ENCODE measurements around the gene ACP4.

Gene ACP4

DNA sequence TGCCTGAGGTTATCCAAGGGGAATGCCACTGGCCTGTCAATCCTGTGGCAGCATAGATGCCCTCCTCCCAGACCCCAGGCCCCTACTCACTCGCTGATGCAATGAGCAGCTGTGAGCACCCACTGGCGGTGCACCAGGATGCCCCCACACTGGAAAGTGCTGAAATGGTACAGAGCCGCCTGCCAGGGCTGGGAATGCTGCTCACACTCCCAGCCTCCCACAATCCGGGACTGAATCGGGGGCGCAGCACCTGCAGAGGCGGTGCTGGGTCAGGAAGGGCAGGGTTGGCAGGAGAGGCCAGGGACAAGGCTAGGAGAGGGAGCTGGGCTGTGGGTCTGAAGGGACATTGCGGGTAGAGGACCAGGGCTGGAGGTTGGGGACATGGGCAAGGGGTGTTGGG, 31.4 kb downstream of the ACP4 start:
- H3K4me1 ChIP-seq (ENCODE audit: control insufficient read depth, insufficient read depth, low read length), result peaks cover 4% of the 10 kb centered on the region; the same call in 1 of the 2 replicates
- H3K27me3 ChIP-seq (ENCODE audit: control insufficient read depth, insufficient read depth, low read length), result no peaks in the 10 kb centered on the region
- H3K4me3 ChIP-seq (ENCODE audit: low read length), result no peak overlapping the region
- H3K27ac ChIP-seq (ENCODE audit: low read length), result no peak overlapping the region
- H3K36me3 ChIP-seq (ENCODE audit: control insufficient read depth, insufficient read depth, low read length), result no peaks in the 10 kb centered on the region
- no peaks in the 10 kb centered on the region for H3K9me3 ChIP-seq (ENCODE audit: control insufficient read depth, insufficient read depth, low read length)
- WGBS (ENCODE audit: insufficient coverage, insufficient read length), result no CpG with 5 or more reads among the region's 8 CpGs
- DNase-seq (ENCODE audit: low read depth, low spot score), result no peak

DNA sequence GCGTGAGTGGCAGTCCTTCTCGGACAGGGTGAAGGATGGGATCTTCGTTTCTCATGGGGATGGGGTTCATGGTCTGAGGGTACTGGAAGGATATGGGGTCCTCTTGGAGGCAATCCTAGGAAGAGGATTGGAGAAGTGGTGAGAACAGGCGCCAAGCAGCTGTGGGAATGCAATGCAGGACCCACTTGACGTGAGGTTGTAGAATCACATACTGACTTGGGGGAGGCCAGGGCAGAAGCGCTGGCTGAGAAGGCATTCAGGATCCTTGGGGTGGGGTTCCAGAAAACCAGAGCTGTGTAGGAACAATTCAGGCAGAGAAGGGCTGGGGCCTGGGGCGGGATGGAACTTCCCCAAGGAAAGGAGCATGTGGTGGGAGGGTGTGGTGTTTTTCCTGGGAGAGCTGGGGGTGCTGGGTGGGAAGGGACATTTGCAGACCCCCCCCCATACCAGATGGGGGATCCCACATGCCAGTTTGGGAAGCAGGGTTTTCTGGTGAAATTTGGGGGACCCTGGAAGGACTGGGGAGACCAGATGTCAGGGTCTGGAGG, 32.5 kb downstream of the ACP4 start:
- Histone ChIP-seq H3K36me3 (ENCODE audit: control insufficient read depth, insufficient read depth, low read length) (no peaks in the 10 kb centered on the region), H3K27ac (ENCODE audit: low read length) (no peak overlapping the region), H3K27me3 (ENCODE audit: control insufficient read depth, insufficient read depth, low read length) (no peaks in the 10 kb centered on the region), H3K9me3 (ENCODE audit: control insufficient read depth, insufficient read depth, low read length) (no peaks in the 10 kb centered on the region), H3K4me1 (ENCODE audit: control insufficient read depth, insufficient read depth, low read length) (peaks cover 4% of the 10 kb centered on the region; the same call in 1 of the 2 replicates), H3K4me3 (ENCODE audit: low read length) (no peak overlapping the region)
- no CpG with 5 or more reads among the region's 7 CpGs for WGBS (ENCODE audit: insufficient coverage, insufficient read length)
- DNase-seq (ENCODE audit: low read depth, low spot score), result no peak

DNA sequence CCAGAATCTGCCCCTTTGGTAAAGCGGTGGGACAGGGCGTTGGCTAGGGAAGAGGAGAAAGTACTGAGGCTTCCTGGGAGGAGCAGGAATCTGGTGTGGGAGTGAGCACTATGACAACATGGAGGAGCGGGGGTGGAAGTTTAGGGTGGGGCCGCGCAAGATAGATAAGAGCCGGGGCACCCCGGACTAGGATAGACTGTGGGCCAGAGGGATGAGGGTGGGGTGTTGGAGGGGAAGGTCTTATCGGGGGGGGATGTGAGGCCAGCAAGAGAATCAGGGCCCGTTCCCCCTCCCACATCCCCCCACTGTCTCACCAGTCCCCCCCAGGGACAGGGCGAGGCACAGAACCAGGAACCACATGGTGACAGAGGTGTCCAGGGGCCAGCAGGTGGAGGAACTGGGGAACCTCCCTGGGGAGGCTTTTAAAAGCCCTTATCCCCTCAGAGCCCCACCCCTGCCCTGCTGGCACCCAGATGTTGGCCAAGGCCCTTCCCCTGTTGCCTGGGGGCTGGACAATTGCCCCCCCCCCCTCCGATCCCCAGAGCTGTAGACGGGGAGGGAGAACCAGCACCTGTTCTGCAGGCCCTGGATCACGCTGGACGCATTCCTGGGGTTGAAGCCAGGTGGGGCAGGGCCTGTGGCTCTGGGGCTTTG, 33.3 kb downstream of the ACP4 start, which contains the start of gene KLK1:
KLK1 (minus strand) TSS at position 399 of the 654 bp plus-strand sequence; CDS start at position 360, 39 bp downstream.
- no peak within 1 kb of the TSS for H3K27ac ChIP-seq (ENCODE audit: low read length)
- DNase-seq (ENCODE audit: low read depth, low spot score), result no peak
- no CpG with 5 or more reads among the region's 14 CpGs for WGBS (ENCODE audit: insufficient coverage, insufficient read length)
- H3K27me3 ChIP-seq (ENCODE audit: control insufficient read depth, insufficient read depth, low read length), result no peaks in the 10 kb centered on the region
- H3K36me3 ChIP-seq (ENCODE audit: control insufficient read depth, insufficient read depth, low read length), result no peaks in the 10 kb centered on the region
- H3K4me1 ChIP-seq (ENCODE audit: control insufficient read depth, insufficient read depth, low read length), result peaks cover 4% of the 10 kb centered on the region; the same call in 1 of the 2 replicates
- no peaks in the 10 kb centered on the region for H3K9me3 ChIP-seq (ENCODE audit: control insufficient read depth, insufficient read depth, low read length)
- H3K4me3 ChIP-seq (ENCODE audit: low read length), result no peak within 1 kb of the TSS

DNA sequence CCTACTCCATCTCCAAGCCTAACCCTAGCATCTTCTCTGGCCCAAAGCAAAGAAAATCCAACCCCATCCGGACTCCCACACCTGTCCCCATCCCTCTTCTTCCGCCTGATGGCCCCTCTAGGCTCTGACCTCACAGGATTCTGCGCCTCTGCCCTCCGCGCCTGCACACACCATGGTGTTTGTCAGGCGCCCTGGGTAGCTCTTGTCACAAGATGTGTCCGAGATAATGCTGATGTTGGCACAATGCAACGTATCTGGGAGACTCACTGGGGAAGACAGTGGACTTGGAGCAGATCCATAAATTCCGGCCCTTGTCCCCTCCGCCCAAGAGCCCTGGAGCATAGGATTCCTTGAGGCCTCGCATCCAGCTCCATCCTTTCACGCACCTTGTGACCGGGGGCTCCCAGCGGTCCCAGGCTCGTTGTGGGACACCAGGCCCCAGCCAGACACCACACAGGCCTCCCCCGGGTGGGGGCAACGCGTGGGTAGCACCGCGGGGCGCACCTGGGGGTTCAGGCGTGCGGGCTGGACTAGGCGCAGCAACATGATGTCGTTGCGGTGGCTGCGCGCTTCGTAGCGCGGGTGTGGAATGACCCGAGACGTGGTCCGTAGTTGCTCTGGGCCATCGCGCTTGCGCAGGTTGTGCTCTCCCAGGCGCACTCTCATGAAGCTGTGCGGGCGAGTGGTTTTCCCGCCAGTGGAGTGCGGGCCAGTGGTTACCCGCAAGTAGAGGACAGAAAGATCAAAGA, 36.5 kb downstream of the ACP4 start:
- H3K9me3 ChIP-seq (ENCODE audit: control insufficient read depth, insufficient read depth, low read length), result no peaks in the 10 kb centered on the region
- no peaks in the 10 kb centered on the region for H3K36me3 ChIP-seq (ENCODE audit: control insufficient read depth, insufficient read depth, low read length)
- no peaks in the 10 kb centered on the region for H3K27me3 ChIP-seq (ENCODE audit: control insufficient read depth, insufficient read depth, low read length)
- H3K27ac ChIP-seq (ENCODE audit: low read length), result no peak overlapping the region
- H3K4me1 ChIP-seq (ENCODE audit: control insufficient read depth, insufficient read depth, low read length), result no peaks in the 10 kb centered on the region; the same call in 1 of the 2 replicates
- no peak for DNase-seq (ENCODE audit: low read depth, low spot score)
- no CpG with 5 or more reads among the region's 43 CpGs for WGBS (ENCODE audit: insufficient coverage, insufficient read length)
- no peak overlapping the region for H3K4me3 ChIP-seq (ENCODE audit: low read length)

DNA sequence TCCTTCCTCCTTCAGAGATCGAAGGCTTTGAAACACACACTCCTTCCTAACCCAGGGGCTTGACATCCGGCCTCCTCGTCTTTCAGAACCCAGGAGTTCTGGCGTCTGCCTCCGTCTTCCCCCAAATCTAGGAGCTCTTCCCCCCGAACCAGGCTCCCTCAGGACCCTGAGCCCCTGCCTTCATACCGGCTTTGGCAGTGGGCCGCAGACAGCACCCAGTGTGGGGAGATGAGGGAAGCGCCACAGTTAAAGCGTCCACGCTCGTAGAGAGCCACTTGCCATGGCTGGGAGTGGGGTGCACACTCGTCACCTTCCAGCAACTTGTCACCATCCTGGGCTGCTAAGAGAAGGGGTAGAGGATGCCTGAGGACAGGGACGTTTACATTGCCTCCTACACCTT, 37.3 kb downstream of the ACP4 start:
- no peaks in the 10 kb centered on the region for H3K9me3 ChIP-seq (ENCODE audit: control insufficient read depth, insufficient read depth, low read length)
- no peaks in the 10 kb centered on the region for H3K36me3 ChIP-seq (ENCODE audit: control insufficient read depth, insufficient read depth, low read length)
- no CpG with 5 or more reads among the region's 14 CpGs for WGBS (ENCODE audit: insufficient coverage, insufficient read length)
- DNase-seq (ENCODE audit: low read depth, low spot score), result no peak
- no peak overlapping the region for H3K27ac ChIP-seq (ENCODE audit: low read length)
- no peak overlapping the region for H3K4me3 ChIP-seq (ENCODE audit: low read length)
- H3K27me3 ChIP-seq (ENCODE audit: control insufficient read depth, insufficient read depth, low read length), result no peaks in the 10 kb centered on the region
- no peaks in the 10 kb centered on the region for H3K4me1 ChIP-seq (ENCODE audit: control insufficient read depth, insufficient read depth, low read length)

DNA sequence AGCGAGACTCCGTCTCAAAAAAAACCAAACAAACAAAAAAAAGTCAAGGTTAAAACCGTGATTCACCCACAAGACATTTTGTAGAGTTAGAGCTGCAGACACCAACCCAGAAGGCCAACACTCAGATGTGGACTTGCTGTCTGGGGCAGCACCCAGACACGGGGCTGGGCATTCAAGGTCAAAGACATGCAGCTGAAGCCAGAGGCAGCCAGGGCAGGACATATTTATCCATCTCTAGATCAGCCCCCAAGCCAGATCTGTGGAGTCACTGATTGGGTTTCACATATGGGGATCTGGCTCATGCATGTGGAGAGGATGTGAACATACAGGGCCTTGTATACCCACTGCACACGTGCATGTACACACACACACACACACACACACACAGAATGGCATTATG, 39.6 kb downstream of the ACP4 start:
- Histone ChIP-seq H3K36me3 (ENCODE audit: control insufficient read depth, insufficient read depth, low read length) (no peaks in the 10 kb centered on the region), H3K9me3 (ENCODE audit: control insufficient read depth, insufficient read depth, low read length) (no peaks in the 10 kb centered on the region), H3K4me1 (ENCODE audit: control insufficient read depth, insufficient read depth, low read length) (no peaks in the 10 kb centered on the region), H3K4me3 (ENCODE audit: low read length) (no peak overlapping the region), H3K27me3 (ENCODE audit: control insufficient read depth, insufficient read depth, low read length) (no peaks in the 10 kb centered on the region), H3K27ac (ENCODE audit: low read length) (no peak overlapping the region)
- no peak for DNase-seq (ENCODE audit: low read depth, low spot score)
- WGBS (ENCODE audit: insufficient coverage, insufficient read length), result no CpG with 5 or more reads among the region's 5 CpGs

DNA sequence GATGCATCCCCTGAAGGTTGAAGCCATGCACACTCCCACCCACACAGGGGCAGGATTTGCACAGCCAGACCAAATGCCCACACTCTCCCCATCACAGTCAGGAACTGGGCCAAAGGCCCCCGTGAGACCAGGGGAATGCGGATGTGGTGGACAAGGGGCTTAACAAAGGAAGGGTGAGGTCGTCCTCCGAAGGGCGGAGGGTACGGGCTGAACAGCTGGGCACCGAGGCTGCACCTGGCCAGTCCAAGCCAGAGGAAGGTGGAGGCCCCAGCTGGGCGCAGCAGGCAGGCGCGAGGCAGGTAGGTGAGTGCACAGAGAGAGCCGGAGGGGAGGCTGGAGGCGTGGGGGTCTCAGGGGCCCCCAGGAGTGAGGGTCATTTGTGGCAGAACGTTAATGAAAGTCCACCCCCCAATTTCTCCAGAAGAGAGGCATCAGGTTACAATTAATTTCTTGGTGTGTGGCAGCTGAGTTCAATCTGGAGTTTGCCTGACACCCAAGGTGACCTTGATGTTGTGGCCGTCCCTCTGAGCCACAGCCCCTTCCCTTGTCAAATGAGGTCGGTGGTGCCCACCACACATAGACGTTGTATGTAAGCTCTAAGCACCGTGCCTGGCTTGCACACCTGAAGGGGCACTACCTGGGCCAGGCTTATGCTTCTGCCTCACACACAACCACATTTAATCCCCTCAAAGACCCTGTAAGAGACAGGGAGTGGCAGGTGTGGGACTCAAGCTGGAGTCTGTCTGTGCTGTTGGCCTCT, 40.2 kb downstream of the ACP4 start:
- DNase-seq (ENCODE audit: low read depth, low spot score), result no peak
- no CpG with 5 or more reads among the region's 17 CpGs for WGBS (ENCODE audit: insufficient coverage, insufficient read length)
- Histone ChIP-seq H3K27me3 (ENCODE audit: control insufficient read depth, insufficient read depth, low read length) (no peaks in the 10 kb centered on the region), H3K9me3 (ENCODE audit: control insufficient read depth, insufficient read depth, low read length) (no peaks in the 10 kb centered on the region), H3K4me1 (ENCODE audit: control insufficient read depth, insufficient read depth, low read length) (no peaks in the 10 kb centered on the region), H3K4me3 (ENCODE audit: low read length) (no peak overlapping the region), H3K27ac (ENCODE audit: low read length) (no peak overlapping the region), H3K36me3 (ENCODE audit: control insufficient read depth, insufficient read depth, low read length) (no peaks in the 10 kb centered on the region)

DNA sequence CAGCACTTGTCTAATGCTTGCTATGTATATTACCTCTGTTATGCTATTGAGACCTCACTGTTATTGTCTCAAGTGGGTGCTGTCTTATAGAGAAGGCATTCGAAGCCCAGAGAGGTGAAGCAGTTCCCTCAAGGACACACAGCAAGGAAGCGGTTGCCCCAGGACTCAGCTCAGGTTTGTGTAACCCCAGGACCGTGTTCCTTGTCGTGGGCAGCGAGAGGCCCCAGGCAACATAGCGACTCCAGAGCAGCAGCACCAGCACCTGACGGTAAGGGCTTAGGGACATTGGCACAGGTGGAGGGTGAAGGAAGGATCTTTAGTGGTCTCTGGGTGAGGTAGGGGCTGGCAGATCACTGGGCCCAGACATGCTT, 40.8 kb downstream of the ACP4 start:
- H3K27me3 ChIP-seq (ENCODE audit: control insufficient read depth, insufficient read depth, low read length), result no peaks in the 10 kb centered on the region
- no peaks in the 10 kb centered on the region for H3K4me1 ChIP-seq (ENCODE audit: control insufficient read depth, insufficient read depth, low read length)
- WGBS (ENCODE audit: insufficient coverage, insufficient read length), result no CpG with 5 or more reads among the region's 7 CpGs
- H3K36me3 ChIP-seq (ENCODE audit: control insufficient read depth, insufficient read depth, low read length), result no peaks in the 10 kb centered on the region
- DNase-seq (ENCODE audit: low read depth, low spot score), result no peak
- no peak overlapping the region for H3K27ac ChIP-seq (ENCODE audit: low read length)
- no peak overlapping the region for H3K4me3 ChIP-seq (ENCODE audit: low read length)
- H3K9me3 ChIP-seq (ENCODE audit: control insufficient read depth, insufficient read depth, low read length), result no peaks in the 10 kb centered on the region

DNA sequence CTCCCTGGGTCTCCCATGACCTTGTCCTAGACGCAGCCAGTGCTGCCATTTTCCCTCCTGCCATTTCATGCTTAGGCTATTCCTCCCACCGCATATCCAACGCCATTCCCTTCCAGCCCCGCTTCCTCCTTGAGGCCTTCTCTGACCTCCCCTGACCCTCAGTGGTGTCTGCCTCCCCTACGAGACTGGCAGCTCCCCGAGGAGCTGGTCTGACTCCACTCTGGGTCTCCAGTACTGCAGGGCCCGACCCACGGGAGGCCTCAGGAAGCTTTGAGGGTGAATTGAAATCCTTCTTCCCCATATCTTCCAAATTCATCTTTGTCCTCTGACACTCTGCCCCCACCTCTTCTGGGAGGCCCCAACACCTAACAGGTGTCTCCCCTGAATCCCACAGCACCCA, 42.5 kb downstream of the ACP4 start:
- Histone ChIP-seq H3K4me3 (ENCODE audit: low read length) (no peak overlapping the region), H3K9me3 (ENCODE audit: control insufficient read depth, insufficient read depth, low read length) (no peaks in the 10 kb centered on the region), H3K4me1 (ENCODE audit: control insufficient read depth, insufficient read depth, low read length) (peaks cover 2% of the 10 kb centered on the region), H3K27ac (ENCODE audit: low read length) (no peak overlapping the region), H3K27me3 (ENCODE audit: control insufficient read depth, insufficient read depth, low read length) (no peaks in the 10 kb centered on the region), H3K36me3 (ENCODE audit: control insufficient read depth, insufficient read depth, low read length) (no peaks in the 10 kb centered on the region)
- no peak for DNase-seq (ENCODE audit: low read depth, low spot score)
- no CpG with 5 or more reads among the region's 8 CpGs for WGBS (ENCODE audit: insufficient coverage, insufficient read length)

DNA sequence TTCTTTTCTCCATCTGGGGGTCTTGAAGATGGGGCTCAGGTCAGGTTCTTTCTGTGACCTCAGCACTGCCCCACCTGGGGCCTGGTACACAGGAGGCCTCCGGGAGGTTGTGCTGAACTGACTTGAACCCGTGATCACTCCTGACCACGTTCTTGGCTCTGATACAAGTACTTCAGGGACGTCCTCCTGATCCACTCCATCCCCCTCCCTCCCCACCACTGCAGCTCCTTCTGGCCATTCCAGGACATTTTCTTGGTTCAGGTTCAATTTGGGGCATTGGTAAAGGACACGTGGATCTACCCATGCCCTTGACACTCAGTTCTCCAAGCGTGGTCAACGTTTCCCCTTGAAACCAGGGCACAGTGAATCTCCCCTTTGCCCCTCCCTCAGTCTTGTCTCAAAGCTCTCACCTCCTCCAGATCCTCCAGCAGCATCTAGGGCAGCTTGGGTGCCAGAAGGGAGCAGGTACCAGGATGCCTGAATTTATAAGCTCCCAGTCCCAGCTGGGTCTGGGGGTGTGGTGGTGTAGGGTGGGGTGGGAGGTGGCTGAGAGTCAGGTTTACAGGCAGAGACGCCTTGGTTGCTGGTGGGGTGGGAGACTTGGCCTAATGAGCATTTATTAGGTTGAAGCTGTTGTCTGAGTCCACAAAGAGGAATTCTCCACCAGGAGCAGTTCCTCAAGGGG, 43.0 kb downstream of the ACP4 start, which contains the start of gene KLK15:
KLK15 (minus strand) TSS at position 458 of the 685 bp plus-strand sequence. CDS start 2,082 bp downstream, outside the sequence.
- Histone ChIP-seq H3K4me1 (ENCODE audit: control insufficient read depth, insufficient read depth, low read length) (peaks cover 2% of the 10 kb centered on the region), H3K36me3 (ENCODE audit: control insufficient read depth, insufficient read depth, low read length) (no peaks in the 10 kb centered on the region), H3K27ac (ENCODE audit: low read length) (no peak within 1 kb of the TSS), H3K4me3 (ENCODE audit: low read length) (no peak within 1 kb of the TSS), H3K9me3 (ENCODE audit: control insufficient read depth, insufficient read depth, low read length) (no peaks in the 10 kb centered on the region), H3K27me3 (ENCODE audit: control insufficient read depth, insufficient read depth, low read length) (no peaks in the 10 kb centered on the region)
- no CpG with 5 or more reads among the region's 8 CpGs for WGBS (ENCODE audit: insufficient coverage, insufficient read length)
- DNase-seq (ENCODE audit: low read depth, low spot score), result no peak

Data from iPS DF 6.9 (cell line).